Mucosa of stomach (tissue), 1 donor: ENCODE measurements around the gene DKK2.

Source experiments
- H3K27me3 ChIP-seq: one replicate; pipeline ENCODE4 v1.7.0; 2013; ENCODE audit warnings: mild to moderate bottlenecking, low read length; ENCODE audit not compliant: control insufficient read depth, insufficient read depth
- H3K36me3 ChIP-seq: one replicate; pipeline ENCODE4 v1.7.0; 2013; ENCODE audit warnings: low read length; ENCODE audit not compliant: control insufficient read depth, insufficient read depth
- H3K4me1 ChIP-seq: one replicate; pipeline ENCODE4 v1.7.0; 2013; ENCODE audit warnings: mild to moderate bottlenecking, low read length; ENCODE audit not compliant: control insufficient read depth, insufficient read depth
- H3K4me3 ChIP-seq: one replicate; pipeline ENCODE4 v1.7.0; 2013; ENCODE audit warnings: low read length
- H3K9ac ChIP-seq: one replicate; pipeline ENCODE4 v1.7.0; 2013; ENCODE audit warnings: mild to moderate bottlenecking, low read length, moderate library complexity
- H3K9me3 ChIP-seq: one replicate; pipeline ENCODE4 v1.7.0; 2013; ENCODE audit warnings: mild to moderate bottlenecking, low read length, moderate library complexity; ENCODE audit not compliant: control insufficient read depth
- donor health status: Pancreatic carcinoma.

The DKK2 gene

GRCh38 chr4:107044170-107044569 lies 8.1 kb upstream of the DKK2 start:
- Histone ChIP-seq H3K27me3 (no peaks in the 10 kb centered on the region), H3K9me3 (no peaks in the 10 kb centered on the region), H3K9ac (no peak overlapping the region), H3K4me3 (no peak overlapping the region), H3K36me3 (no peaks in the 10 kb centered on the region), H3K4me1 (no peaks in the 10 kb centered on the region)

- Histone ChIP-seq H3K27me3 (peaks cover 45% of the 10 kb centered on the region), H3K4me3 (no peak overlapping the region), H3K4me1 (peaks cover 23% of the 10 kb centered on the region), H3K9ac (no peak overlapping the region), H3K36me3 (no peaks in the 10 kb centered on the region), H3K9me3 (no peaks in the 10 kb centered on the region)
Measured at GRCh38 chr4:107037199-107037584, 1.1 kb upstream of the DKK2 start.

- no peak overlapping the region for H3K4me3 ChIP-seq
- no peak overlapping the region for H3K9ac ChIP-seq
- H3K9me3 ChIP-seq, result no peaks in the 10 kb centered on the region
- H3K36me3 ChIP-seq, result no peaks in the 10 kb centered on the region
- H3K27me3 ChIP-seq, result peaks cover 45% of the 10 kb centered on the region
- H3K4me1 ChIP-seq, result peaks cover 23% of the 10 kb centered on the region
Measured at GRCh38 chr4:107036584-107037198, 578 bp upstream of the DKK2 start.

GRCh38 chr4:107034996-107035818 lies 906 bp downstream of the DKK2 start:
- Histone ChIP-seq H3K4me1 (peaks cover 23% of the 10 kb centered on the region), H3K4me3 (no peak overlapping the region), H3K9me3 (no peaks in the 10 kb centered on the region), H3K9ac (no peak overlapping the region), H3K27me3 (peaks cover 45% of the 10 kb centered on the region), H3K36me3 (no peaks in the 10 kb centered on the region)

- Histone ChIP-seq H3K9me3 (no peaks in the 10 kb centered on the region), H3K36me3 (no peaks in the 10 kb centered on the region), H3K4me3 (no peak overlapping the region), H3K4me1 (peaks cover 23% of the 10 kb centered on the region), H3K9ac (no peak overlapping the region), H3K27me3 (peaks cover 45% of the 10 kb centered on the region)
Measured at GRCh38 chr4:107034091-107034995, 1.8 kb downstream of the DKK2 start.

- no peak overlapping the region for H3K4me3 ChIP-seq
- H3K9me3 ChIP-seq, result no peaks in the 10 kb centered on the region
- no peaks in the 10 kb centered on the region for H3K4me1 ChIP-seq
- no peaks in the 10 kb centered on the region for H3K36me3 ChIP-seq
- H3K9ac ChIP-seq, result no peak overlapping the region
- H3K27me3 ChIP-seq, result no peaks in the 10 kb centered on the region
Measured at GRCh38 chr4:107027379-107027778, 8.7 kb downstream of the DKK2 start.

GRCh38 chr4:107018344-107018735 lies 17.8 kb downstream of the DKK2 start:
- no peaks in the 10 kb centered on the region for H3K36me3 ChIP-seq
- no peaks in the 10 kb centered on the region for H3K27me3 ChIP-seq
- H3K9ac ChIP-seq, result no peak overlapping the region
- H3K9me3 ChIP-seq, result no peaks in the 10 kb centered on the region
- H3K4me1 ChIP-seq, result no peaks in the 10 kb centered on the region
- H3K4me3 ChIP-seq, result no peak overlapping the region

- no peak overlapping the region for H3K4me3 ChIP-seq
- H3K27me3 ChIP-seq, result no peaks in the 10 kb centered on the region
- H3K9ac ChIP-seq, result no peak overlapping the region
- H3K36me3 ChIP-seq, result no peaks in the 10 kb centered on the region
- no peaks in the 10 kb centered on the region for H3K9me3 ChIP-seq
- H3K4me1 ChIP-seq, result no peaks in the 10 kb centered on the region
Measured at GRCh38 chr4:107017443-107018343, 18.4 kb downstream of the DKK2 start.

GRCh38 chr4:107011312-107011711 lies 24.8 kb downstream of the DKK2 start:
- H3K9me3 ChIP-seq, result no peaks in the 10 kb centered on the region
- H3K27me3 ChIP-seq, result no peaks in the 10 kb centered on the region
- H3K4me1 ChIP-seq, result no peaks in the 10 kb centered on the region

GRCh38 chr4:107009196-107009968 lies 26.7 kb downstream of the DKK2 start:
- Histone ChIP-seq H3K36me3 (no peaks in the 10 kb centered on the region), H3K4me1 (no peaks in the 10 kb centered on the region), H3K4me3 (no peak overlapping the region), H3K27me3 (no peaks in the 10 kb centered on the region), H3K9ac (no peak overlapping the region), H3K9me3 (no peaks in the 10 kb centered on the region)

More at GRCh38 chr4:107011312-107011711, 24.8 kb downstream of the DKK2 start:
- no peak overlapping the region for H3K4me3 ChIP-seq
- H3K9ac ChIP-seq, result no peak overlapping the region
- no peaks in the 10 kb centered on the region for H3K36me3 ChIP-seq

- Histone ChIP-seq H3K36me3 (no peaks in the 10 kb centered on the region), H3K4me3 (no peak overlapping the region), H3K9ac (no peak overlapping the region), H3K27me3 (no peaks in the 10 kb centered on the region), H3K9me3 (no peaks in the 10 kb centered on the region), H3K4me1 (no peaks in the 10 kb centered on the region)
Measured at GRCh38 chr4:107008115-107008514, 28.0 kb downstream of the DKK2 start.
